HepG2 (cell line): ENCODE results near the gene FOCAD. TPM values are rescaled to one million over a fixed set of nuclear protein-coding genes. Genes with fewer than 3 reads are reported as not detected.

ENCODE experiments used
- ATAC-seq: fragments of 200-7000 bp; cut with Tn5 transposase; 3 replicates; pipeline ENCODE4 v1.9.1; 2020; ENCODE audit warnings: mild to moderate bottlenecking, moderate library complexity
- BruUV-seq: library from RNA; stranded (reverse); fragments of 400-500 nt; replicated peaks from 2 replicates; lab custom pipeline; 2021; lab: Mats Ljungman, UMichigan
- CTCF ChIA-PET: fragments of 300-600 bp; formaldehyde crosslinking; extraction: SDS; loops from one replicate; lab custom pipeline; 2021; ENCODE audit warnings: low total read pairs, inconsistent platforms, low intra/inter-chr PET ratio; lab: Yijun Ruan, JAX
- POLR2A ChIA-PET: fragments of 350-600 bp; sonication (Branson Sonifier 250); formaldehyde crosslinking; loops from one replicate; lab custom pipeline; 2020; ENCODE audit warnings: antibody characterized with exemption, inconsistent platforms; lab: Yijun Ruan, JAX
- DNase-seq: peaks from one replicate; pipeline ENCODE4 v3.0.0-alpha.2; 2015; ENCODE audit warnings: low spot score
- FAIRE-seq: peaks from 3 replicates; lab custom pipeline; 2011; peaks lifted over from hg19 to GRCh38; lab: Jason Lieb, UNC
- H2AFZ ChIP-seq: one replicate; pipeline ENCODE4 v1.6.1; 2011; ENCODE audit warnings: low read length, inconsistent platforms
- H3K27ac ChIP-seq: fragments of 300-600 bp; 3 replicates; pipeline ENCODE4 v1.8.0; 2011; ENCODE audit warnings: mixed run types, mild to moderate bottlenecking, mixed read lengths, low read length, inconsistent platforms; ENCODE audit not compliant: insufficient read depth; ENCODE audit errors: extremely low read length
- H3K27me3 ChIP-seq, 2 experiments: fragments of 200-600 bp in 1 of 2; 2 replicates in 1 of 2; 3 replicates in 1 of 2; pipeline versions ENCODE4 v1.6.0 to v1.8.0; 2011; ENCODE audit warnings: low read length in 2 of 2, mild to moderate bottlenecking in 2 of 2, moderate library complexity in 2 of 2, inconsistent platforms in 1 of 2; ENCODE audit not compliant: insufficient read depth in 2 of 2, control insufficient read depth in 1 of 2
- H3K36me3 ChIP-seq, 2 experiments: fragments of 200-600 bp in 1 of 2; replicated peaks in 1 of 2; 2 replicates in 1 of 2; 3 replicates in 1 of 2; pipeline versions ENCODE4 v1.5.1 to v1.8.0; 2011; ENCODE audit warnings: low read length in 2 of 2, inconsistent platforms in 1 of 2; ENCODE audit not compliant: insufficient read depth in 2 of 2, control insufficient read depth in 1 of 2
- H3K4me1 ChIP-seq: 2 replicates; pipeline ENCODE4 v1.5.1; 2012; ENCODE audit warnings: low read length, inconsistent platforms; ENCODE audit not compliant: insufficient read depth
- H3K4me2 ChIP-seq: 2 replicates; pipeline ENCODE4 v1.6.0; 2011; ENCODE audit warnings: low read depth, low read length, inconsistent platforms
- H3K4me3 ChIP-seq, 3 experiments: fragments of 200-600 bp in 1 of 3; sonication (generic), shearing (Covaris generic) in 1 of 3; replicated peaks in 1 of 3; 2 replicates each; pipeline ENCODE4 v1.5.1; 2011 to 2016; ENCODE audit warnings: low read length in 3 of 3, inconsistent platforms in 2 of 3, low read depth in 2 of 3, mild to moderate bottlenecking in 2 of 3, control low read depth in 1 of 3, mixed read lengths in 1 of 3; ENCODE audit not compliant: insufficient read depth in 1 of 3
- H3K79me2 ChIP-seq: one replicate; pipeline ENCODE4 v1.6.1; 2011; ENCODE audit warnings: low read length, inconsistent platforms; ENCODE audit not compliant: insufficient read depth
- H3K9ac ChIP-seq: 2 replicates; pipeline ENCODE4 v1.6.0; 2011; ENCODE audit warnings: mild to moderate bottlenecking, low read depth, low read length, inconsistent platforms; ENCODE audit not compliant: insufficient read depth
- H3K9me3 ChIP-seq: 2 replicates; pipeline ENCODE4 v1.5.1; 2012; ENCODE audit warnings: mild to moderate bottlenecking, low read length
- H4K20me1 ChIP-seq: 2 replicates; pipeline ENCODE4 v1.6.0; 2011; ENCODE audit warnings: inconsistent platforms, mild to moderate bottlenecking, low read length, moderate library complexity; ENCODE audit not compliant: insufficient read depth
- KMT2B ChIP-seq: IDR thresholded peaks from 2 replicates; pipeline ENCODE4 v1.6.1; 2016; ENCODE audit warnings: missing genetic modification reagents, missing compliant biosample characterization
- RAD21 ChIP-seq: fragments of 450-650 bp; formaldehyde crosslinking; IDR thresholded peaks from 2 replicates; pipeline ENCODE4 v1.5.0; 2020; ENCODE audit warnings: mild to moderate bottlenecking
- RXRA ChIP-seq: sonication (generic); formaldehyde crosslinking; IDR thresholded peaks from 2 replicates; pipeline ENCODE4 v1.5.1; 2020; ENCODE audit warnings: missing genetic modification reagents
- ZFP36L2 ChIP-seq: sonication (generic); formaldehyde crosslinking; IDR thresholded peaks from 2 replicates; pipeline ENCODE4 v1.4.0; 2020; ENCODE audit warnings: missing genetic modification reagents
- ZNF44 ChIP-seq: sonication (generic); formaldehyde crosslinking; IDR thresholded peaks from 2 replicates; pipeline ENCODE4 v1.5.1; 2020; ENCODE audit warnings: mild to moderate bottlenecking, missing genetic modification reagents
- ZNF558 ChIP-seq: sonication (generic); formaldehyde crosslinking; IDR thresholded peaks from 2 replicates; pipeline ENCODE4 v1.9.0; 2022; ENCODE audit warnings: mild to moderate bottlenecking, missing genetic modification reagents, borderline replicate concordance
- ZNF775 ChIP-seq: sonication (generic); formaldehyde crosslinking; IDR thresholded peaks from 2 replicates; pipeline ENCODE4 v1.4.0; 2020; ENCODE audit warnings: missing genetic modification reagents, mild to moderate bottlenecking, moderate library complexity, borderline replicate concordance
- WGBS: methylation state at CpG from one replicate; pipeline ENCODE4 v1.1.6; 2017; ENCODE audit warnings: low lambda C conversion rate; 5-methylcytosine and 5-hydroxymethylcytosine counted together
- in situ Hi-C: cut with HindIII; loops from 2 replicates; pipeline ENCODE4 v1.10.0; 2017; ENCODE audit warnings: low pct_unique_long_range_greater_than_20kb; ENCODE audit not compliant: extremely low pct_ligation_motif_present
- intact Hi-C: fragments of 100-400 bp; cut with micrococcal nuclease; formaldehyde crosslinking; loops from one replicate; pipeline ENCODE4 v1.10.0; 2022; ENCODE audit not compliant: unreplicated experiment
- polyA plus RNA-seq, 8 experiments: library from polyadenylated mRNA; depleted of rRNA in 3 of 8; stranded (reverse) in 7 of 8; unstranded in 1 of 8; fragments of >200 nt; fragmentation: Illumina TruSeq in 4 of 8; extraction: Trizol in 4 of 8; gene quantifications; 2 replicates each; pipeline versions ENCODE4 v1.2.1 to v1.2.3, GENCODE V29; 2011 to 2016; ENCODE audit warnings: low read depth in 4 of 8, missing spikeins in 1 of 8, mixed read lengths in 1 of 8; ENCODE audit not compliant: insufficient read depth in 1 of 8
- total RNA-seq, 5 experiments: library from RNA; depleted of rRNA; stranded (reverse); fragments of >200 nt; fragmentation: Illumina TruSeq; extraction: Trizol; gene quantifications; 2 replicates each; pipeline ENCODE4 v1.2.3, GENCODE V29; 2016; ENCODE audit warnings: low read depth in 1 of 5
- TF ChIP-seq, protein P1 (sequence below): sonication (generic); formaldehyde crosslinking; IDR thresholded peaks from 2 replicates; pipeline ENCODE4 v1.4.0; 2020; ENCODE audit warnings: missing genetic modification reagents, borderline replicate concordance
- TF ChIP-seq, protein P2 (sequence below): sonication (generic); formaldehyde crosslinking; IDR thresholded peaks from 2 replicates; pipeline ENCODE4 v1.4.0; 2020; ENCODE audit warnings: missing genetic modification reagents
- TF ChIP-seq, protein P3 (sequence below): sonication (generic); formaldehyde crosslinking; conservative IDR thresholded peaks from 2 replicates; pipeline ENCODE4 v1.4.0; 2020; ENCODE audit warnings: missing genetic modification reagents

Gene FOCAD
- total and polyA plus RNA-seq, 2 of the 13 experiments (the other 11 are each of a cell fraction or from before 2014, with no cell fraction given), result 18.0 to 31.1 TPM

- Histone ChIP-seq H3K9ac (no peak overlapping the region), H3K27me3 (no peaks in the 10 kb centered on the region), H3K27ac (no peak overlapping the region), H3K4me2 (no peak overlapping the region), H3K4me3 (no peak overlapping the region)
- ATAC-seq (no peak), FAIRE-seq (no peak), DNase-seq (no peak)
- WGBS, result 98% methylated on average over 3 of the region's 3 CpGs
- POLR2A ChIA-PET, result no interaction called here
- TF ChIP-seq RXRA (CRISPR knock-in tag), result no peak
- TF ChIP-seq KMT2B (CRISPR knock-in tag), result no peak
- TF ChIP-seq, protein P1, sequence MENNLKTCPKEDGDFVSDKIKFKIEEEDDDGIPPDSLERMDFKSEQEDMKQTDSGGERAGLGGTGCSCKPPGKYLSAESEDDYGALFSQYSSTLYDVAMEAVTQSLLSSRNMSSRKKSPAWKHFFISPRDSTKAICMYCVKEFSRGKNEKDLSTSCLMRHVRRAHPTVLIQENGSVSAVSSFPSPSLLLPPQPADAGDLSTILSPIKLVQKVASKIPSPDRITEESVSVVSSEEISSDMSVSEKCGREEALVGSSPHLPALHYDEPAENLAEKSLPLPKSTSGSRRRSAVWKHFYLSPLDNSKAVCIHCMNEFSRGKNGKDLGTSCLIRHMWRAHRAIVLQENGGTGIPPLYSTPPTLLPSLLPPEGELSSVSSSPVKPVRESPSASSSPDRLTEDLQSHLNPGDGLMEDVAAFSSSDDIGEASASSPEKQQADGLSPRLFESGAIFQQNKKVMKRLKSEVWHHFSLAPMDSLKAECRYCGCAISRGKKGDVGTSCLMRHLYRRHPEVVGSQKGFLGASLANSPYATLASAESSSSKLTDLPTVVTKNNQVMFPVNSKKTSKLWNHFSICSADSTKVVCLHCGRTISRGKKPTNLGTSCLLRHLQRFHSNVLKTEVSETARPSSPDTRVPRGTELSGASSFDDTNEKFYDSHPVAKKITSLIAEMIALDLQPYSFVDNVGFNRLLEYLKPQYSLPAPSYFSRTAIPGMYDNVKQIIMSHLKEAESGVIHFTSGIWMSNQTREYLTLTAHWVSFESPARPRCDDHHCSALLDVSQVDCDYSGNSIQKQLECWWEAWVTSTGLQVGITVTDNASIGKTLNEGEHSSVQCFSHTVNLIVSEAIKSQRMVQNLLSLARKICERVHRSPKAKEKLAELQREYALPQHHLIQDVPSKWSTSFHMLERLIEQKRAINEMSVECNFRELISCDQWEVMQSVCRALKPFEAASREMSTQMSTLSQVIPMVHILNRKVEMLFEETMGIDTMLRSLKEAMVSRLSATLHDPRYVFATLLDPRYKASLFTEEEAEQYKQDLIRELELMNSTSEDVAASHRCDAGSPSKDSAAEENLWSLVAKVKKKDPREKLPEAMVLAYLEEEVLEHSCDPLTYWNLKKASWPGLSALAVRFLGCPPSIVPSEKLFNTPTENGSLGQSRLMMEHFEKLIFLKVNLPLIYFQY, result no peak
- no peak for TF ChIP-seq ZNF44 (CRISPR knock-in tag)
- TF ChIP-seq ZNF558 (CRISPR knock-in tag), result no peak
- TF ChIP-seq, protein P2, sequence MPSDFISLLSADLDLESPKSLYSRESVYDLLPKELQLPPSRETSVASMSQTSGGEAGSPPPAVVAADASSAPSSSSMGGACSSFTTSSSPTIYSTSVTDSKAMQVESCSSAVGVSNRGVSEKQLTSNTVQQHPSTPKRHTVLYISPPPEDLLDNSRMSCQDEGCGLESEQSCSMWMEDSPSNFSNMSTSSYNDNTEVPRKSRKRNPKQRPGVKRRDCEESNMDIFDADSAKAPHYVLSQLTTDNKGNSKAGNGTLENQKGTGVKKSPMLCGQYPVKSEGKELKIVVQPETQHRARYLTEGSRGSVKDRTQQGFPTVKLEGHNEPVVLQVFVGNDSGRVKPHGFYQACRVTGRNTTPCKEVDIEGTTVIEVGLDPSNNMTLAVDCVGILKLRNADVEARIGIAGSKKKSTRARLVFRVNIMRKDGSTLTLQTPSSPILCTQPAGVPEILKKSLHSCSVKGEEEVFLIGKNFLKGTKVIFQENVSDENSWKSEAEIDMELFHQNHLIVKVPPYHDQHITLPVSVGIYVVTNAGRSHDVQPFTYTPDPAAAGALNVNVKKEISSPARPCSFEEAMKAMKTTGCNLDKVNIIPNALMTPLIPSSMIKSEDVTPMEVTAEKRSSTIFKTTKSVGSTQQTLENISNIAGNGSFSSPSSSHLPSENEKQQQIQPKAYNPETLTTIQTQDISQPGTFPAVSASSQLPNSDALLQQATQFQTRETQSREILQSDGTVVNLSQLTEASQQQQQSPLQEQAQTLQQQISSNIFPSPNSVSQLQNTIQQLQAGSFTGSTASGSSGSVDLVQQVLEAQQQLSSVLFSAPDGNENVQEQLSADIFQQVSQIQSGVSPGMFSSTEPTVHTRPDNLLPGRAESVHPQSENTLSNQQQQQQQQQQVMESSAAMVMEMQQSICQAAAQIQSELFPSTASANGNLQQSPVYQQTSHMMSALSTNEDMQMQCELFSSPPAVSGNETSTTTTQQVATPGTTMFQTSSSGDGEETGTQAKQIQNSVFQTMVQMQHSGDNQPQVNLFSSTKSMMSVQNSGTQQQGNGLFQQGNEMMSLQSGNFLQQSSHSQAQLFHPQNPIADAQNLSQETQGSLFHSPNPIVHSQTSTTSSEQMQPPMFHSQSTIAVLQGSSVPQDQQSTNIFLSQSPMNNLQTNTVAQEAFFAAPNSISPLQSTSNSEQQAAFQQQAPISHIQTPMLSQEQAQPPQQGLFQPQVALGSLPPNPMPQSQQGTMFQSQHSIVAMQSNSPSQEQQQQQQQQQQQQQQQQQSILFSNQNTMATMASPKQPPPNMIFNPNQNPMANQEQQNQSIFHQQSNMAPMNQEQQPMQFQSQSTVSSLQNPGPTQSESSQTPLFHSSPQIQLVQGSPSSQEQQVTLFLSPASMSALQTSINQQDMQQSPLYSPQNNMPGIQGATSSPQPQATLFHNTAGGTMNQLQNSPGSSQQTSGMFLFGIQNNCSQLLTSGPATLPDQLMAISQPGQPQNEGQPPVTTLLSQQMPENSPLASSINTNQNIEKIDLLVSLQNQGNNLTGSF (CRISPR knock-in tag), result no peak
- no peak for TF ChIP-seq ZNF775 (CRISPR knock-in tag)
- no peak for TF ChIP-seq ZFP36L2 (CRISPR knock-in tag)
- TF ChIP-seq RAD21 (CRISPR knock-in tag), result no peak
- TF ChIP-seq, protein P3, sequence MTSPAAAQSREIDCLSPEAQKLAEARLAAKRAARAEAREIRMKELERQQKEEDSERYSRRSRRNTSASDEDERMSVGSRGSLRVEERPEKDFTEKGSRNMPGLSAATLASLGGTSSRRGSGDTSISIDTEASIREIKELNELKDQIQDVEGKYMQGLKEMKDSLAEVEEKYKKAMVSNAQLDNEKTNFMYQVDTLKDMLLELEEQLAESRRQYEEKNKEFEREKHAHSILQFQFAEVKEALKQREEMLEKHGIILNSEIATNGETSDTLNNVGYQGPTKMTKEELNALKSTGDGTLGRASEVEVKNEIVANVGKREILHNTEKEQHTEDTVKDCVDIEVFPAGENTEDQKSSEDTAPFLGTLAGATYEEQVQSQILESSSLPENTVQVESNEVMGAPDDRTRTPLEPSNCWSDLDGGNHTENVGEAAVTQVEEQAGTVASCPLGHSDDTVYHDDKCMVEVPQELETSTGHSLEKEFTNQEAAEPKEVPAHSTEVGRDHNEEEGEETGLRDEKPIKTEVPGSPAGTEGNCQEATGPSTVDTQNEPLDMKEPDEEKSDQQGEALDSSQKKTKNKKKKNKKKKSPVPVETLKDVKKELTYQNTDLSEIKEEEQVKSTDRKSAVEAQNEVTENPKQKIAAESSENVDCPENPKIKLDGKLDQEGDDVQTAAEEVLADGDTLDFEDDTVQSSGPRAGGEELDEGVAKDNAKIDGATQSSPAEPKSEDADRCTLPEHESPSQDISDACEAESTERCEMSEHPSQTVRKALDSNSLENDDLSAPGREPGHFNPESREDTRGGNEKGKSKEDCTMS (CRISPR knock-in tag), result no peak
- TF ChIP-seq, all 625 proteins: peak for 0
- intact Hi-C loops (loop anchor here (10.0 kb wide), 1 partner anchor 99 kb away; the partner anchor contains the start of gene FOCAD), in situ Hi-C loops (no loop called here)
- BruUV-seq, result no TSS peak
- H3K9me3 ChIP-seq, result no peaks in the 10 kb centered on the region
- CTCF ChIA-PET, result no interaction called here
- no peaks in the 10 kb centered on the region for H4K20me1 ChIP-seq
- no peaks in the 10 kb centered on the region for H3K79me2 ChIP-seq
- peaks cover 0 to 7% of the 10 kb centered on the region in 2 experiments; a peak in 1 of 5 replicates for H3K36me3 ChIP-seq
- H2AFZ ChIP-seq, result no peak overlapping the region
- peaks cover 7% of the 10 kb centered on the region for H3K4me1 ChIP-seq
Observed at GRCh38 chr9:20783057-20784038, 99.3 kb downstream of the FOCAD start.
